ENCODE data around the gene LPCAT3. TPM values are rescaled to one million over a fixed set of nuclear protein-coding genes. Genes with fewer than 3 reads are reported as not detected.

Gene LPCAT3
- total RNA-seq, 1 experiment from 2014 or later: 26.7 TPM

GRCh38 chr12:6952863-6953441, 65.3 kb downstream of the LPCAT3 start:
- DNase-seq (ENCODE audit: low read depth): no peak

- no peak for DNase-seq (ENCODE audit: low read depth)
Observed at GRCh38 chr12:6952121-6952862, 66.0 kb downstream of the LPCAT3 start.

DNA sequence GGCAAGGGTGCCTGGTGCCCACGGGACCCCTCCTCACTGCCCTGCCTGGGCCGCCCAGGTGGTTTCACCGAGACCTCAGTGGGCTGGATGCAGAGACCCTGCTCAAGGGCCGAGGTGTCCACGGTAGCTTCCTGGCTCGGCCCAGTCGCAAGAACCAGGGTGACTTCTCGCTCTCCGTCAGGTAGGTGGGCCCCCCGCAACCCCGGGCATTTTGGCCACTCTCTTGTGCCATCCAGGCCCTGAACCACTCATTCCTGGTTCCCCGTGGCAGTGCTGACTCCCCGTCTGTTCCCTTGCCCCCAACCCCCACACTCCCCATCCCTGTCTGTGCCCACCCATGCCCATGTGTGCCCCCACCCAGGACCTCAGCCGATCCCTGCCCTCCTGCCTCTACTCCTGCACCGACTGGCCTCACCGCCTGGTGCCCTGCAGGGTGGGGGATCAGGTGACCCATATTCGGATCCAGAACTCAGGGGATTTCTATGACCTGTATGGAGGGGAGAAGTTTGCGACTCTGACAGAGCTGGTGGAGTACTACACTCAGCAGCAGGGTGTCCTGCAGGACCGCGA, 66.6 kb downstream of the LPCAT3 start:
- DNase-seq (ENCODE audit: low read depth): no peak

DNA sequence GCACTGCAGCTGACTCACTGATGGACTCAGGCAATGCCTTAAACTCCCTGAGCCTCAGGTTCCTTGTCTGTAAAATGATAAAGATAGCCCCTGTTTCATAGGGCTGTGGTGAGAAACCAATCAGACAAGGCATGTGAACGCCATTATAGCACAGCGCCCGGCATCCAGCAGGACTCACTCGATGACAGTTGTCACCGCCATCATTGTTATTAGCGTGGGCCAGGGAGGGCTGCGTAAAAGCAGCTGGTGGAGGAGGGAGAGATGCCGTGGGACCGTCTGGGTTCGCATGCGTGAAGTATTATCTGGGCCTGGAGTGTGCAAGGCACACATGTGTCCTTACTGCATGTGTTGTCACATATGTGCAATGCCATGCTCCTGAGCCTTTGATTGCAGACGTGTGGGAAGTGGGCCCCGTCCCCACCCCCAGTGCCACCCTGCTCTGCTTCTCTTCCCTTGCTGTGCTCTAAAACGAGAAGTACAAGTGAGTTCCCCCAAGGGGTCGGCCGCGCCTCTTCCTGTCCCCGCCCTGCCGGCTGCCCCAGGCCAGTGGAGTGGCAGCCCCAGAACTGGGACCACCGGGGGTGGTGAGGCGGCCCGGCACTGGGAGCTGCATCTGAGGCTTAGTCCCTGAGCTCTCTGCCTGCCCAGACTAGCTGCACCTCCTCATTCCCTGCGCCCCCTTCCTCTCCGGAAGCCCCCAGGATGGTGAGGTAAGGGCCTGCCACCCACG, 67.3 kb downstream of the LPCAT3 start, which contains the start of gene PTPN6:
Gene PTPN6 (plus strand): TSS at position 546 of the 730 bp plus-strand sequence. CDS start 157 bp downstream, at position 703.
- no peak for DNase-seq (ENCODE audit: low read depth)

GRCh38 chr12:6950401-6950801, 67.9 kb downstream of the LPCAT3 start:
- no peak for DNase-seq (ENCODE audit: low read depth)

- DNase-seq (ENCODE audit: low read depth): no peak
Observed at GRCh38 chr12:6948873-6949594, 69.2 kb downstream of the LPCAT3 start.

GRCh38 chr12:6947615-6948014, 70.7 kb downstream of the LPCAT3 start:
- no peak for DNase-seq (ENCODE audit: low read depth)

GRCh38 chr12:6946920-6947374, 71.3 kb downstream of the LPCAT3 start:
- DNase-seq (ENCODE audit: low read depth): no peak

GRCh38 chr12:6946033-6946919, 72.0 kb downstream of the LPCAT3 start:
- DNase-seq (ENCODE audit: low read depth): no peak

DNA sequence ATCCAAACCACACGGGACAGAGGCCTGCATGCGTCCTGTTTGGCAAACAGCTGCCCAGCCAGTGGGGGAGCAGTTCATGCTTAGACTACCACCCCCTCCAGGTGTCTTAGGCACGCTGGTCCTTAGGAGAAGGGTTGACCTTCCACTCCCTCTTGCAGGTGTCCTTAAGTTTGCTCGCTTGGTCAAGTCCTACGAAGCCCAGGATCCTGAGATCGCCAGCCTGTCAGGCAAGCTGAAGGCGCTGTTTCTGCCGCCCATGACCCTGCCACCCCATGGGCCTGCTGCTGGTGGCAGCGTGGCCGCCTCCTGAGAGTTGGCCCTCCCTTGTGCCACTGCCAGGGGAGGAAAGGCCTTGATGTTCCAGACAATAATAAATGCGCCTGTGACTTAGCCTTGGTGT, 72.7 kb downstream of the LPCAT3 start:
- no peak for DNase-seq (ENCODE audit: low read depth)

GRCh38 chr12:6944381-6945186, 73.7 kb downstream of the LPCAT3 start:
- peak; percentile 89 for DNase-seq (ENCODE audit: low read depth)

DNA sequence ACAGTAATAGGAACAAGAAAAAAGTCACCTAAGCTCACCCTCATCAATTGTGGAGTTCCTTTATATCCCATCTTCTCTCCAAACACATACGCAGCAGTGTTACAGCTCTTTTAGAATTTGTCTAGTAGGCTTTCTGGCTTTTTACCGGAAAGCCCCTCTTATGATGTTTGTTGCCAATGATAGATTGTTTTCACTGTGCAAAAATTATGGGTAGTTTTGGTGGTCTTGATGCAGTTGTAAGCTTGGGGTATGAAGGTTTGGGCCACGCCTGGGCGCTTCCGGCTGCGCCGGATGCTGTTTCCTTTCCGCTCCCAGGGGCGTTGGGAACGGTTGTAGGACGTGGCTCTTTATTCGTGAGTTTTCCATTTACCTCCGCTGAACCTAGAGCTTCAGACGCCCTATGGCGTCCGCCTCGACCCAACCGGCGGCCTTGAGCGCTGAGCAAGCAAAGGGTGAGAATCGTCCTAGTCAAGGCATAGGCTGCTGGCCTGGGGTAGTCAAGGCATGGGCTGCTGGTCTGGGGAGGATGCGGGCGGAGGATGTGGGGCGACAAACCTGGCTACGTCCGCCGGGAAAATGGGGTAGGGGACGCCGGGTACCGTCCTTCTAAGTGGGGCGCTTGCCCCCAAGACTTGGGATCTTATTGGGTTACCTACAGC, 74.4 kb downstream of the LPCAT3 start, which contains the start of the genes C12orf57 and RNU7-1:
Gene C12orf57 (plus strand): TSS at position 301 of the 659 bp plus-strand sequence. CDS start 100 bp downstream, at position 401.
Gene RNU7-1 (plus strand): TSS at position 95 of the 659 bp plus-strand sequence.
- peak; percentile 95 for DNase-seq (ENCODE audit: low read depth)

DNA sequence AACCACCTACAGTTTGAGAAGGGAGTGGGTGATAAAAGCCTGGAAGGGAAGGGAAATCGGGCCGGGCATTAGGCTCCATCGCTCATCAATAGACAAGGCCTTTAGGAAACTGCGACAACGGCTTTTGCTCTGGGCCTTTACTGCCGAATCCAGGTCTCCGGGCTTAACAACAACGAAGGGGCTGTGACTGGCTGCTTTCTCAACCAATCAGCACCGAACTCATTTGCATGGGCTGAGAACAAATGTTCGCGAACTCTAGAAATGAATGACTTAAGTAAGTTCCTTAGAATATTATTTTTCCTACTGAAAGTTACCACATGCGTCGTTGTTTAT, 74.9 kb downstream of the LPCAT3 start:
- peak; percentile 90 for DNase-seq (ENCODE audit: low read depth)

DNA sequence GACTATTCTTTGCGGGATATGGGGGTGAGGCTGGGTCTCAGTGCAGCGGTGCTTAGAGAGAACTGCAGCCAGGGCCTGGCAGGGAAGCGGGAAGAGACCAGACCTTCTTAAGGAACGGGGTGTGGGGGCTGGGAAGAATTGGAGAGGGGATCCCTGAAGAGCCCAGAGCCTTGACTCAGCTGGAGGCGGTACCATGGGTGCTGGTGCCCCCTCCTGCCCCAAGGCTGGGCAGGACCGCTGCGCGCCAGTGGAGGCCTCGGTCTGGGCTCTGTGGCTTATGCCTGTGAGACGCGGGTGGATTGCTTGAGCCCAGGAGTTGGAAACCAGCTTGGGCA, 76.0 kb downstream of the LPCAT3 start:
- DNase-seq (ENCODE audit: low read depth): peak; percentile 67

- DNase-seq (ENCODE audit: low read depth): no peak
Observed at GRCh38 chr12:6941782-6942181, 76.5 kb downstream of the LPCAT3 start.

GRCh38 chr12:6941267-6941666, 77.0 kb downstream of the LPCAT3 start:
- no peak for DNase-seq (ENCODE audit: low read depth)

- DNase-seq (ENCODE audit: low read depth): no peak
Observed at GRCh38 chr12:6939191-6939540, 79.1 kb downstream of the LPCAT3 start.

DNA sequence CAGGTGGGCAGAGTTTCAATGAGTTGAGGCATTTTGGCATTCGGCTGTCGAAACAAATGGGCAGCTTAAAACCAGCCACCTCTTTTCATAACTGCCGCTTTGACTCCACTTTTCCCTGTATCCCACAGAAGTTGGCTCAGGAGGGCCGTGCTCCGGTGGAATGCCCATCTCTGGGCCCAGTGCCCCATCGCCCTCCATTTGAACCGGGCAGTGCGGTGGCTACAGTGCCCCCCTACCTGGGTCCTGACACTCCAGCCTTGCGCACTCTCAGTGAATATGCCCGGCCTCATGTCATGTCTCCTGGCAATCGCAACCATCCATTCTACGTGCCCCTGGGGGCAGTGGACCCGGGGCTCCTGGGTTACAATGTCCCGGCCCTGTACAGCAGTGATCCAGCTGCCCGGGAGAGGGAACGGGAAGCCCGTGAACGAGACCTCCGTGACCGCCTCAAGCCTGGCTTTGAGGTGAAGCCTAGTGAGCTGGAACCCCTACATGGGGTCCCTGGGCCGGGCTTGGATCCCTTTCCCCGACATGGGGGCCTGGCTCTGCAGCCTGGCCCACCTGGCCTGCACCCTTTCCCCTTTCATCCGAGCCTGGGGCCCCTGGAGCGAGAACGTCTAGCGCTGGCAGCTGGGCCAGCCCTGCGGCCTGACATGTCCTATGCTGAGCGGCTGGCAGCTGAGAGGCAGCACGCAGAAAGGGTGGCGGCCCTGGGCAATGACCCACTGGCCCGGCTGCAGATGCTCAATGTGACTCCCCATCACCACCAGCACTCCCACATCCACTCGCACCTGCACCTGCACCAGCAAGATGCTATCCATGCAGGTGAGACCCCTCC, 79.7 kb downstream of the LPCAT3 start:
- no peak for DNase-seq (ENCODE audit: low read depth)

All from M059J (cell line).